NCI-H2029 (cell line): ENCODE results near the gene TPM1.
"Not testable (repeated sequence)": the region's sequence is repeated elsewhere in the genome, so short reads cannot be mapped to it uniquely, and the experiment has no call there.

Source experiments
- DNase-seq: peaks from one replicate; lab custom pipeline; 2025; lab: John Stamatoyannopoulos, UW

The TPM1 gene

GRCh38 chr15:63094495-63094931 lies 52.0 kb downstream of the TPM1 start:
- no peak for DNase-seq

GRCh38 chr15:63096178-63096577 lies 53.6 kb downstream of the TPM1 start:
- no peak for DNase-seq

GRCh38 chr15:63098901-63099300 lies 56.4 kb downstream of the TPM1 start:
- not testable (repeated sequence) for DNase-seq

GRCh38 chr15:63099581-63099980 lies 57.0 kb downstream of the TPM1 start:
- DNase-seq: not testable (repeated sequence)

- DNase-seq: no peak
These were observed 60.9 kb downstream of the TPM1 start for GRCh38 chr15:63103416-63103815.

GRCh38 chr15:63104727-63105126 lies 62.2 kb downstream of the TPM1 start:
- DNase-seq: no peak

- not testable (repeated sequence) for DNase-seq
These were observed 62.8 kb downstream of the TPM1 start for GRCh38 chr15:63105354-63105753.

GRCh38 chr15:63107895-63108546 lies 65.5 kb downstream of the TPM1 start:
- DNase-seq: no peak

GRCh38 chr15:63109498-63109897 lies 67.0 kb downstream of the TPM1 start:
- no peak for DNase-seq

GRCh38 chr15:63109920-63110319 lies 67.4 kb downstream of the TPM1 start:
- DNase-seq: no peak

- no peak for DNase-seq
These were observed 68.0 kb downstream of the TPM1 start for GRCh38 chr15:63110428-63111026.

- DNase-seq: no peak
These were observed 68.9 kb downstream of the TPM1 start for GRCh38 chr15:63111481-63111880.

- no peak for DNase-seq
These were observed 70.3 kb downstream of the TPM1 start for GRCh38 chr15:63112871-63113270.

GRCh38 chr15:63114465-63114864 lies 71.9 kb downstream of the TPM1 start:
- no peak for DNase-seq
